Testis (tissue), 2 donors: Measurements from ENCODE around the gene AKR1C2.
"Not testable (repeated sequence)": the region's sequence is repeated elsewhere in the genome, so short reads cannot be mapped to it uniquely, and the experiment has no call there.

Experiments used
- POLR2A ChIP-seq: fragments of 450-650 bp; IDR thresholded peaks from one replicate; pipeline ENCODE4 v1.6.1; 2017; ENCODE audit warnings: antibody characterized with exemption, mild to moderate bottlenecking, moderate library complexity
- TF ChIP-seq, protein P1 (sequence below), 3 experiments: fragments of 450-650 bp in 2 of 3; fragments of 200-600 bp in 1 of 3; sonication (generic) in 1 of 3; IDR thresholded peaks; one replicate each; pipeline ENCODE4 v1.5.1; 2016 to 2019; ENCODE audit warnings: antibody characterized with exemption in 3 of 3, mild to moderate bottlenecking in 2 of 3, moderate library complexity in 1 of 3

DNA sequence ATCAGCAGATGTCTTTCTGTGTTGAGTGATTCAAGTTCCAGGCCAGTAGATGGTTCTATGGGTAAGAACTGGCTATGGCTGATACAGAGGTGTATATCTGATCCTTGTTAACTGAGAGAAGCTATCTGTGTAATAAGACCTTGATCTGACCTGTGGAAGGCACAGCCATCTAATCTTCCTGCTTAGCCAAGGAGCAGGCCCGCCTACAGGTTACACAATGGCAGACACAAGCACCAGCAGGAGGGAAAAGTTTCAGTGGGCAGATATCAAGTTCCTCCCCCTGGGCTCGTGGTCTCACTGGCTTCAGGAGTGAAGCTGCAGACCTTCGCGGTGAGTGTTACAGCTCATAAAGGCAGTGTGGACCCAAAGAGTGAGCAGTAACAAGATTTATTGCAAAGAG lies 27.9 kb upstream of the AKR1C2 start:
- TF ChIP-seq, protein P1, sequence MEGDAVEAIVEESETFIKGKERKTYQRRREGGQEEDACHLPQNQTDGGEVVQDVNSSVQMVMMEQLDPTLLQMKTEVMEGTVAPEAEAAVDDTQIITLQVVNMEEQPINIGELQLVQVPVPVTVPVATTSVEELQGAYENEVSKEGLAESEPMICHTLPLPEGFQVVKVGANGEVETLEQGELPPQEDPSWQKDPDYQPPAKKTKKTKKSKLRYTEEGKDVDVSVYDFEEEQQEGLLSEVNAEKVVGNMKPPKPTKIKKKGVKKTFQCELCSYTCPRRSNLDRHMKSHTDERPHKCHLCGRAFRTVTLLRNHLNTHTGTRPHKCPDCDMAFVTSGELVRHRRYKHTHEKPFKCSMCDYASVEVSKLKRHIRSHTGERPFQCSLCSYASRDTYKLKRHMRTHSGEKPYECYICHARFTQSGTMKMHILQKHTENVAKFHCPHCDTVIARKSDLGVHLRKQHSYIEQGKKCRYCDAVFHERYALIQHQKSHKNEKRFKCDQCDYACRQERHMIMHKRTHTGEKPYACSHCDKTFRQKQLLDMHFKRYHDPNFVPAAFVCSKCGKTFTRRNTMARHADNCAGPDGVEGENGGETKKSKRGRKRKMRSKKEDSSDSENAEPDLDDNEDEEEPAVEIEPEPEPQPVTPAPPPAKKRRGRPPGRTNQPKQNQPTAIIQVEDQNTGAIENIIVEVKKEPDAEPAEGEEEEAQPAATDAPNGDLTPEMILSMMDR (IDR thresholded peaks at IDR 0.05): not testable (repeated sequence)
- TF ChIP-seq POLR2A: not testable (repeated sequence)
